GM18526 (cell line): ENCODE results near the gene ARPC2.

Experiments
- POLR2A ChIP-seq: IDR thresholded peaks from 3 replicates; pipeline ENCODE4 v1.6.1; 2011; ENCODE audit not compliant: insufficient read length; ENCODE audit errors: extremely low read depth

ARPC2 gene

GRCh38 chr2:218229851-218230250, 12.9 kb downstream of the ARPC2 start:
- no peak for TF ChIP-seq POLR2A

- TF ChIP-seq POLR2A, result no peak
Observed at GRCh38 chr2:218230882-218231281, 13.9 kb downstream of the ARPC2 start.

- TF ChIP-seq POLR2A, result no peak
Observed at GRCh38 chr2:218233543-218233942, 16.6 kb downstream of the ARPC2 start.

- TF ChIP-seq POLR2A, result no peak
Observed at GRCh38 chr2:218234521-218234920, 17.5 kb downstream of the ARPC2 start.

- TF ChIP-seq POLR2A, result no peak
Observed at GRCh38 chr2:218235017-218235416, 18.0 kb downstream of the ARPC2 start.

GRCh38 chr2:218236829-218237228, 19.8 kb downstream of the ARPC2 start:
- no peak for TF ChIP-seq POLR2A

- TF ChIP-seq POLR2A, result no peak
Observed at GRCh38 chr2:218238887-218239286, 21.9 kb downstream of the ARPC2 start.

- no peak for TF ChIP-seq POLR2A
Observed at GRCh38 chr2:218244204-218244603, 27.2 kb downstream of the ARPC2 start.

GRCh38 chr2:218244665-218245064, 27.7 kb downstream of the ARPC2 start:
- TF ChIP-seq POLR2A, result no peak

- TF ChIP-seq POLR2A, result no peak
Observed at GRCh38 chr2:218245214-218245613, 28.2 kb downstream of the ARPC2 start.

GRCh38 chr2:218249691-218250090, 32.7 kb downstream of the ARPC2 start:
- no peak for TF ChIP-seq POLR2A

GRCh38 chr2:218252509-218253231, 35.7 kb downstream of the ARPC2 start:
- TF ChIP-seq POLR2A, result peak; percentile 11

GRCh38 chr2:218253232-218253625, 36.2 kb downstream of the ARPC2 start:
- TF ChIP-seq POLR2A, result no peak

GRCh38 chr2:218255446-218255845, 38.5 kb downstream of the ARPC2 start:
- TF ChIP-seq POLR2A, result no peak

GRCh38 chr2:218256612-218257350, 39.8 kb downstream of the ARPC2 start:
- no peak for TF ChIP-seq POLR2A

GRCh38 chr2:218257390-218257981, 40.5 kb downstream of the ARPC2 start:
- TF ChIP-seq POLR2A, result peak; percentile 22
